CD4-positive, alpha-beta T cell treated with Interferon alpha-2 for 1 hour (primary cell): Measurements from ENCODE around the gene FRMD4A.

Experiments
- DNase-seq, 2 donors: peaks; one replicate each; pipeline ENCODE4 v3.0.0-alpha.2; 2020 to 2022

Gene FRMD4A

DNA sequence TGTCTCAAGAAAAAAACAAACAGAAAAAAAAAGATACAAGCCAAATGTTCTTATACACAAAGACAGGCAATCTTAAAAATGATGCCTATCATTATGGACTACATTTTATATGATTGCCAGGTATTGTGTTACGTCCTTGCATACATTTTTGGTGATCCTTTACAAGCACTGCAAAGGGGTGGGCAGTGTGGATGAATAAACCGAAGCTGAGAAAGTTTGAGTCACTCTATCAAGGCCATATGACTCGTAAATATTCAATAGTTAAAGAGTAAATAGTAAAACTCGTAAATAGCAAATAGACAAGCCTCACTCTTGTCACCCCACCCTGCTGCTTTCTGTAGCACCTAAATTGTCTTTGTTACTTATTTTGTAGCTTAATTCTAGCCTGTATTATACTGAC lies 326.2 kb downstream of the FRMD4A start:
- no peak for DNase-seq

DNA sequence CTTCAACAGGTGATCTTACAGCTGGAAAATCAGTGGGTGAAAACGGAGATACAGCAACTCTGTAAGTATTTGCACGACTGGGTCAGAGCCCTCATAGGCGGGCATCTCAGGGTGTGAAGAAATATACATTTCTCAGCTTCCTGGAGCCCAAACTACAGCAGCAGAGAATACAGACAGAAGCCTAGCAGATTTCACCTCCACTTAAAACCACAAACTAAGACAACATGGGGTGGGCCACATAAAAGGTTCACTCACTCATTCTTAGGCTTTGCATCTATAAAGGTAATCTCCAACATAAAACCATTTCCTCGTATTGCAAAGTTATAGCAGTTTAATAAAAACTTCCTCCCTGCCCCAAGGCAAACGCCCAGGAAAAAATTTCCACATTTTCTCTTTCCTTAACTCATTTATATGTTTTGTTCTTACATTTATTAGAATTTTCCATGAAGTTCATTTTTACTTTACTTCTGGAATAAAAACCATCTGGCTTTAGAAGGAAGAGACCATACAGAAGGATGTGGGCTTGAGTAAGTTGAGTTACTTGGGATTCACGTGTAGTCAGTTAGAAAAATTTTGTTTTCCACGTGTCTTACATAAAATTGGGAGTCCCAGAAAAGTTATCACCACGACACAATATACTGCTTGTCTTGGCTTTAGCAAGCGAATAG lies 327.1 kb downstream of the FRMD4A start:
- no peak for DNase-seq

DNA sequence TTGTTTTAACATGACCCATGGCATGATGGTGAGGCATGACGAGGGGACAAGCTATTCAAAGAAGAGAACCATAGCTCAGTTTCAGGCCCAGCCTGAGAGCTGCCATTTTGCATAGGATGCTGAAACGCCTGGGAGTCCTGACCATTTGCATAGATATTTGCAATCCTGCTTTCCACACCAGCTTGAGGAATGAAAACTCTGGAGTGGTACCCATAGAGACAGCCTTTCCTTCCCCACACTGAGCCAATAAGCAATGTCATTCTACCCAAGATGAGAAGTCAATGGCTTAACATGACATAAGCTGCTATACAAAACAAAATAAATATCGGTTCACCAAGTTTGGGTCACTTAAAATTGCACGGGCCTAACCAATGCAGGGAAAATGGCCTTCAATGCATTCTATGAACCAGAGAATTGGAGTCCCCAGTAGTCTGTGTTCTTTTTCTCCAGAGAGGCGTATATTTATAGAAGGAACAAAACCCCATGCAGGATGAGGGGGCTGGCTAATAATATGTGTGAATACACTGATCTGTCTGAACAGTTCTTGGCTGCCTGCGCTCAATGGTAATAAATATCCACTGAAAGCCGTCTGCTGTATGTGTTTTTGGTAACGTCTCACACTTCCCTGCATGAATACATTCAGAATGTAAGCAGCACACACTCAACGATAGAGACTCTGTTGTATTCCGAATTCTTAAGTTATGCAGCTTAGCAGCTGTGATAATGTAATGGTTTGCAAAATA lies 329.3 kb downstream of the FRMD4A start:
- DNase-seq = no peak

DNA sequence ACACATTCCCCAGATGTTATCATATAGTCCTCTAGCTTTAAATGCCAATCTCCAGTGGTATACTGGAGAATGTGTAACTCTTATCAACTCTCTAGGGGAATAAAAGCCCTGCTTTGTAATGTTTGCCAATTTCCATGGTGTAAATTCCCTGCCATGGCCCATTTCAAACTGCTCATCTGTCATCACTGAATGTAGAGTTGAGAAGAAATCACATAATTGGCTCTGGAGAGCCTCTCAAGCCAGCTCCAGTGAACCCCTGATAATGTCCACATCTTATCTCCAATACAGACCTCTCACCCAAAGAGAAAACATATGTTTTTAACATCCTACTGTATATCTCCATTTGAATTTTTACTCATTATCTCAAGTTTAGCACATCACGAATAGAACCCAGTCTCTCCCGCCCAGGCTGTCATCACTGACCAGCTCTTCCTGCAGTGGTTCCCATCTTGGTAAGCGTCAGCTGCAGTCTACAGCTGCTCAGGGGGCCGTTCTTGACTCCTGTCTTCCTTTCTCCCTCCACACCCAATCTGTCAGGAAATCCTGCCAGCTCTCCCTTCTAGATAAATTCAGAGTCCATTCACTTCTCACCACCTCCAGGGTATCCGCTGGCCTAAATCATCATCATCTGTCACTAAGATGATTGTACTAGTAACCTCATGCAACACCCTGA lies 332.4 kb downstream of the FRMD4A start:
- DNase-seq = no peak

DNA sequence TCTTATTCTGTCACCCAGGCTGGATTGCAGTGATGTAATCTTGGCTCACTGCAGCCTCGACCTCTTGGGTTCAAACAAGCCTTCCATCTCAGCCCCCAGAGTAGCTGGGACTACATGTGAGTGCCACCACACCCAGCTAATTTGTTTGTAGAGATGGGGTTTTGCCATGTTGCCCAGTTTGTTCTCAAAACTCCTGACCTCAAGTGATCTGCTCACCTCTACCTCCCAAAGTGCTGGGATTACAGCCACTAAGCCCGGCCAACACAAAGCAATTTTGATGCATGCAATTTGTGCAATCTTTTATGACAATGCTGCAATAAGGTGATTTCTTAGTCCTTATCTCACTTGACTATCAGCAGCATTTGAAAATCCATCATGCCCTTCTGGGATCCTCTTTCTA lies 333.1 kb downstream of the FRMD4A start:
- no peak for DNase-seq

DNA sequence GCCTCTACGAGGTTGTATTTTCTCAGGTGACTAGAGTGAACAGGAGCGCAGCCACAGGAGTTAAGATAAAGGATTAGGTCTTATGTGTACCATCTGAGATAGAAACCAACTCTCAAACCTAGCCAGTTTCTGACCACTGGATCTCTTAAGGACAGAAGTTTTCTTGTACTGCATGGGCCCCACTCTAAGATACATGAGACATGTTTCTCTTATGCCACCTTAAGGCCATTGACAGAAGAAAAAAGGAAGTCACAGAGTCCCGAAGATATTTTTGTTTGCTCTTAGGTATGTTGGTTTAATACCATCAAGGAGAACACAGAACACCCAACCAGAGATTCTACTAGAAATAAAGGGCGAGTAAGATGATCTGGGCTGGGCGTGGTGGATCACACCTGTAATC lies 335.8 kb downstream of the FRMD4A start:
- no peak for DNase-seq

DNA sequence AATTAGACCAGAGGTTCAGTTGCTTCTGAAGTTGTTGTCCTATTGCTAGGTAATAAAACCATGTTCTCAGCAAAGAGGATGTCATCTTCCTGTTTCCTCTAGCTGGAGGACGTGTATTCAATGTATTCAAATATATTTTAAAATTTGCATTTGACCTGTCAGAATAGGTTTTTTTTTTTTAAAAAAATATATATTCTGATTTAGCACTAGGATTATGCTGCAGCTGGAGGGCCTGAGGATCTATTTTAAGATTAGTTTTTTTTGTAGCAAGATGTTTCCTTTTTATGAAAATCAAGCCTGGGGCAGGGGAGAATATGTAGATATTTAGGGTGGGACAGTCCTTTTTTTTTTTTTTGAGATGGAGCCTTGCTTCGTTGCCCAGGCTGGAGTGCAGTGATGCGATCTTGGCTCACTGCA lies 337.0 kb downstream of the FRMD4A start:
- no peak for DNase-seq

DNA sequence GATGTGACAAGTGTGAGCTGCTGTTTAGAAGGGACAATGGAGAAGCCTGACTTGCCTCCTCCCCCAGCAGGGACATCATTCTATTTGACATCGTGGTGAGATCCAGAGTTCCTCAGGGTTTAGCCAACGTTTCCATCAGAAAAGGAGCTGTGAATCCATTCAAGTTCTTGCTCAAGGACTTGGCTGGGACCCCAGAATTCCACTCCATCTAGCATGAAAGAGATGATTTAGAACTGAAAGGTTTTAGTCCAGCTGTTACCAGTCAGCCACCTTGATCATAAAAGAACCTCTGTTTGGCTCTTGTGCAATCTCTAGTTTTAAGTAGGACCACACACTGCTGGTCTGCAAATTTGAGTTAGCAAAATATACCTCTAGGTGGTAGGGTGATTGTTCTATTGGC lies 337.6 kb downstream of the FRMD4A start:
- DNase-seq = no peak

DNA sequence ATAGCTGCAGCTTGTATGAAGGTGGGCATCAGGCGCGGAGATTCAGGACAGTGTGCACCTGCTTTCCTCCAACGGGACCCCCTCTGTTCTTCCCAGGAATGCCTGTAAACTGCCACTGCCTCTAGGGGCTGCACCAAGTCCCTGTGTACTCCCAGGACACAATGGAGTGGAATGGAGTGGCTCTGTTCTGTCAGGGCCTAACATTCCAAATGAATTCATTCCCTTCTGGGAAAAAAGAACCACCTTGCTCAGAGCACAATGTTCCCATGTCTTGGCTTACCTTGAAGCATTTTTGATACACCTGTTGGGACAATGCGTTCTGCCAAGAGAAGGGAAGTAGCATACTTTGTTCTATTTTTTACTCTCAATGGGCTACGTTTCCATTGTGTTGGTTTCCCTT lies 339.4 kb downstream of the FRMD4A start:
- no peak for DNase-seq

DNA sequence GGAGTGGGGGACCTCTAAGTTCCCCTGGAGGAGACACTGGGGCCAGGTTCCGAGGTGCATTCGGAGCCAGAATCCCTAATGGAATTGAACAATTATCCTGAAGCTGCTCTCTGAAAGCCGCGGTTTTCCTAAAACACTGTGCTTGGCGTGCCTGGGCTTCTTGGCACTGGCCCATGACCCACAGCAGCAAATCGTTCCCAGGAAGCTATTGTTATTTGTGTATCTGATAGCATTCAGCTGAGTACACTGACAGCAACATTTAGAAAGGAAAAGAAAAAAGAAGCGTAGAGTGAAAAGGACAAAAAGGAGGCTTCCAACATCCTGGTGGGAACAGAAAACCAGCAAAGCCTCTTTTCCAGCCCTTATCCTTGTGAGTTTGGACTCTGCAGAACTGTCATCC lies 339.8 kb downstream of the FRMD4A start:
- DNase-seq = no peak

DNA sequence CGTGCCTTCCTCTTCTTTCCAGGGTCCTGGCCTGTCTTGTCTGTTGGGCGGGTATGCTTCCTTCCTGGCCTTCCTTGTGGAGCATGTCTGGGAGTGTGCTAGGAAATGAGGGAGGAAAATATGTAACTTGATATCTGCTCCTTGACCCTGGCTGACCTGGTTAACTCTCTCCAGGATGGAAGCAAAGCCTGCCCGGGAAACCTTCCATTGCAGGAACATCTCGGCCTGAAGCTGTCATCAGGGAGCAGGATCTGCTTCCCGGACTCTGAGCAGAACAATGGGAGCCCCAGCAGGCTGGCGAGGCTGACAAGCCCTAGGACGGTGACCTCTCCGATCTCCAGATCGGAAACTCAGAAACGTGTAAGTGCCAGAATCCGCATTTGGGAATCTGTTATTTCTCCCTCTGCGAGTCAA lies 340.3 kb downstream of the FRMD4A start:
- DNase-seq = no peak

DNA sequence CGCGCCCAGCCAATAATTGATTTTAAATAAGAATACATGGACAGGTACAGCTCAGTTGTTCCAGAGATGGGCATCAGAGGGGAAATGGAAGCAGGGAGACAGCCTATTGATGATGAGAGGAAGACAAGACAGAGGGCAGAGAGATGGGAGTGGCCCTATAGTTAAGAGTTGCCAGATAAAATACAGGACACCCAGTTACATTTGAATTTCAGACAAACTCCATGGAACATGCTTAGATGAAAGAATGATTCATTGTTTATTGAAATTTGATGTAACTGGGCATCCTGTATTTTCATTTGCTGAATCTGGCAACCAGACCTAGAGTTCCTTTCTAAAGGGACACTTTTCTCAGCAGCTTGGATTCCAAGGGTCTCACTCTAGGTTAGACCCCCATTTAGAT lies 341.1 kb downstream of the FRMD4A start:
- no peak for DNase-seq

DNA sequence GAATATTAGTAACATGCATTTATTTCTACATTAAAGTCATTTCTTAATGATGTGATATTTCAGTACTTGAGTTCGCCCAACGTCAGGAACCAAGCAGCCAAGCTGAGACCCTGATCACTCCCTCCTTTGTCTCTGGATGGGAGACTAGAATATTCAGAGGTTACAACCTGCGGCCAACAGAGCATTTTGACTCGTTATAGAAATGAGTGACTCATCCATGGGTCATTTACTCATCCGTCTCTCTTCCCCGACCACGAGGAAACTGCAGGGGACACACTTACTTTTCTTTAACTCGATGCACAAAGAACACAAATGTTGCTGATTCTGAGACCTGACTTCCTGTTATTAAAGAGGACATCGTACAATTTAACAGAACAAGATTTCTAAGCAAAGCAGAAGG lies 343.3 kb downstream of the FRMD4A start:
- DNase-seq = peak in 1 of 2 donors; percentile 7

DNA sequence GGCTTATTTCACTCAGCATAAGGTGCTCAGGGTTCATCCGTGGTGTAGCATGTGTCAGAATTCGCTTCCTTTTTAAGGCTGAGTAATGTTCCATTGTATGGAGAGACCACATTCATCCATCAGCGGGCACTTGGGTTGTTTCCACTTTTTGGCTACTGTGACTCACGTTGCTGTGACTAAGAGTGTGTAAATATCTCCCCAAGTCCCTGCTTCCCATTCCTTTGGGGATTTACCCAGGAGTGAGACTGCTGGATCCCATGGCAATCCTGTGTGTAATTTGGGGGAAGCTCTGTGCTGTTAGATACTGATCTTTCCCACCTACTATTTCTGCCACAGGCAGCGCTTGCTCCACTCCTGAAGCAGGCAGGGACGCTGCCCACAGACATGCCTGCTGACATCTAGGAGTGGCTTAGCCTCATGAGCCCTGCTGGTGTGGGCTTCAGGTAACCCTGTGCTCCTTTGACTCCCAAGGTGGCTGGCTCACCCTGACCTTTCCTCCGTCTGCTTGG lies 346.0 kb downstream of the FRMD4A start:
- DNase-seq = no peak

DNA sequence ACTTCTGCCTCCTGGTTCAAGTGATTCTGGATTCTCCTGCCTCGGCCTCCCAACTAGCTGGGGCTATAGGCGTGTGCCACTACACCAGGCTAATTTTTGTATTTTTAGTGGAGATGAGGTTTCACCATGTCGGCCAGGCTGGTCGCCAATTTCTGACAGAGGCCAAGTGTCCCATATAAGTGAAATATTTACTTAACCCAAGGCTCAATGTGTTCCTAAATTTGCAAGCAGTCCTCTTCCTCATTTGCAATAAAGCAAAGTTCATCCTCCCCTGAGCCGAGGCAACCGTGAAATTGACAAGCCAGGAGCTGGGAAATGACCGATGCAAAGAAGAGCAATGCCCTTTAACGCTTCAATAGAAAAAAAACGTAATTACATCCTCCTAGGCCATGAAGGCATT lies 347.7 kb downstream of the FRMD4A start:
- no peak for DNase-seq

DNA sequence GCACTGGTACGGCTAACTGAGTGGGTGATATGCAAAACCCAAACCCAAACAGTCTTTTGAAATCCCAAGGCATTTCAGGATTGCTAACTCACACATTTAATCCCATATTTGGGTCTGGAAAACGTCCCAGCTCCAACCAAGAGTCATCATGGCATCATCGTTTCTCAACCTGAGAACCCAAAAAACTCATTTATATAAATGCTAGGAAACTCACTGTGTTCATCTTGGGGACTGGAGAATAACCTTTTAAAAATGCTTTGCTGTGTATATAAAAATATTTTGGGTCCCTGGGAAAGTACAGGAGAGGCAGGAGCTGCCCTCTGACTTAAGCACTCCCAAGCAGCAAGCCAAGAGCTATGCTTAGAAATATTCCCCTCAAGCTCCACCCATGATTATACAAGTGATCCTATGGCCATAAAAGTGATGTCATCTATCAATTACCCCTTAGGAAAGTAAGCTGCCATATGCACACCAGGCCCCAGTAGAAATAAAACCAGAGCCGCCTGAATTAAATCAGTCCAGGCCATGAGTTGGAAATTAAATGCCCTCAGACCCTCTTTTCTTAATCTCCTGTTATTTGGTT lies 352.1 kb downstream of the FRMD4A start:
- no peak for DNase-seq

DNA sequence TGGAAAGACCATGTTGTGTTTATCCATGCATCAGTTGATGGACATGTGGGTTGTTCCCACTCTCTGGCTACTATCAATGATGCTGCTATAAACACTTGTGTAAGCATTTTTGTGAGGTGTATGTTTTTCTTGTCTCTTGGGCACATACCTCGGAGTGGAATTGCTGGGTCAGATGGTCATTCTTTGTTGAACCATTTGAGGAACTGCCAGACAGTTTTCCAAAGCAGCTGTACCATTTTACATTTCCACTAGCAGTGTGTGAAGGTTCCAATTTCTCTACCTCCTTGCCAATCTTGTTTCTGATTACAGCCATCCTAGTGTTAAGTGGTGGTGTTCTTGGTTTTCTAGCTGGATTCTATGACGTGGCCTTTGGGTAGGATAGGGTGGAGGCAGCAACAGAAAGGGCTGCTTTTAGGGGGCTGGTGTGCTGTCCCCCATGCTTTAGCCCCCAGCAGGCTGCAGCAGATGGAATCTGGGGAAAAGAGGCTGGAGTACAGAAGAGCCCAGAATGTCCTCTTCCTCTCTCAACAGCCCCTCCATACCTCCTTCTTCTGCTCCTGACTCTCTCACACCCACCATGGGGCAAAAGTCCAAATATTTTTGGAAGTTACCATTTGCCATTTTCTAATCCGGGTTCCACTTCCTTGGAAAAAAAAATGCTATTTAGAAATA lies 352.7 kb downstream of the FRMD4A start:
- no peak for DNase-seq

DNA sequence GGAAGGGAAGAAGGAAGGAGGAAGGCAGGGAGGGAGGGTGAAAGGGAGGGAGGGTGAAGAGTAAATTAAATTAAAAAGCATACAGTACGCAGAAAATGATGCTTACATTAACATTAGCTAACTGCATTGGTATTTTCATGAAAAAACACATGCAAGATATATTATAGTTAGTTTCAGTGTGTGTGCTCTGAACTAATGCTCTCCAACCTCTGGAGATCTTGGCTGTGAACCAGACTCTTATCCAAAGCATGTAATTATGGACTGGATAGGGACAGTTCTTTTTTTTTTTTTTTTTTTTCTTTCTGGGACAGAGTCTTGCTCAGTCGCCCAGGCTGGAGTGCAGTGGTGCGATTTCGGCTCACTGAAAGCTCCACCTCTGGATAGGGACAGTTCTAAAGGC lies 357.0 kb downstream of the FRMD4A start:
- no peak for DNase-seq

DNA sequence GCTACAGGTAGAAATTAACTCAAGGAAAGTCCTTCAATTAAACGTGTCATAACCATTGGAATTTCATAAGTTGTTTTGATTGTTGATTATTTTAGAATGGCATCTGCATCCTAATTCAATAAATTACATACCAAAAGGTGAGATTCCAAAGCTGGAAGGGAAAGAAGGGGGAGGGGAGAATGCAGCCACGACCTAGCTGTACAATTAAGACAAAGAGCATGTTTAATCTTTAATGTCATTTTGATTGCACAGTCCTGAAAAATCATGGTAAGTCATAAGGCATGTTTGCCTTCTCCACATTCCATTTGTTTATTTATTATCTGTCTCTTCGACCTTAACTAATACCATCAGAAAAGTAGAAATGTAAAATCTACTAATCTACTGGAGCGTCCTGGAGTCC lies 358.1 kb downstream of the FRMD4A start:
- DNase-seq = no peak

DNA sequence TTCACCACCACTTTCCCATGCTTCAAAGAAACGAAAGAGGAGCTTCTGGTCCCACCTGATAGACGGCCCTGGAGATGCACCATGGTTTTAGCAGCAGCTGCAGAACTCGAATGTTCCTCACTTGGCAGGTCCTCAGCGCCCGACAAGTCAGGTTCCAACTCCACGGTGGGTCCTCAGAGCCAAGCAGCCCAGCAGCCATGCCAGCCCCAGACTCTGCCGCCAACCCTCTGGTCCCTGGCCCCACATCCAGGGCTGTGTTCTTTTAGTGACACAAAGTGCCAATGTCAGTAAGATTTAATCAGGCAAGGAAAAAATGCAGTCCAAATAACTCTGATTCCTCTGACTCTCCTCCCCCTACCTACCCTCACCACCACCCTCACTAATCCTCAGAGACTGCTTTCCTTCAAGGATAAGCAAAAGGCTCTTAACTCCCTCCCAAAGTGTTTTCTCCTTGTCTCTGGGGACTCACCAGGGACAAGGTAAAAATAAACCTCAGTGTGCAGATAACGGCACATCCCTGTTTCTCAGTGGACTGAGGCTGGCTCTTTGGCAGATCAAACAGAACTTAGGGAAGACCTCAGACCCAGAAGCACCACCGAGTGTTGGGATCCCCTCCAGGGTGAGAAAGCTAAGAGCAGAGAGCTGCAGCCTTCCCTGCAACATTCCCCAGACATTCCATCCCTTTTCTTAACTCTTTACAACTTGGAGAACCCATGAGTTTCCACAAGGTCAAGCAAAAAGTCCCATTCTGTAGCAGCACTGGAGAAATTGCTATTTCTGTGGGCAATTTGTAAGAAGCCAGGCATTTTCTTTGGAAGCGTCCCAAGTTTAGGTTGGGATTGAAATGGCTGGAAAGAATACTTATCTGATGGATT lies 358.9 kb downstream of the FRMD4A start:
- DNase-seq = no peak

DNA sequence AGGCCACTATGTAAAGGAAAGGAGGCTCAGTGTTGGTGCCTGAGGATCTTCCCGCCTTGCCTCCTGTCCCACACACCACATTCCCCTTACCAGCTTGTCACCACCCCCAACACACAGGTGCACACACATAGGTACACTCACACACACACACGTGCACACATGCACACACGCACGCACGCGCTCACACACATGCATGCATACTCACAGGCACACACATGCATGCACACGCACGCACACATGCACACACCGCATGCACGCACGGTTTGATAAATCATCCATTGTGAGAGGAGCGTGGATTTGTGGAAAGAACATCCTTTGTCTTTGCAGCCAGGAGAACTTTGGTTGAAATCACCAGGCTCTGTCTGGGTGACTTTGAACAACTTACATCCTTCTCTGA lies 359.8 kb downstream of the FRMD4A start:
- no peak for DNase-seq
